H9 (cell line): ENCODE measurements around the gene DNLZ. TPM values are rescaled to one million over a fixed set of nuclear protein-coding genes. Genes with fewer than 3 reads are reported as not detected.

ENCODE experiments used
- DNase-seq: peaks from one replicate; pipeline ENCODE4 v3.0.0-alpha.2; 2017
- H2AFZ ChIP-seq: one replicate; pipeline ENCODE4 v1.6.1; 2013; ENCODE audit warnings: mild to moderate bottlenecking, low read length, control low read depth, moderate library complexity
- H2AK5ac ChIP-seq: 2 replicates; pipeline ENCODE4 v1.6.1; 2013; ENCODE audit warnings: low read length, control low read depth, mixed read lengths; ENCODE audit not compliant: insufficient read length
- H2BK120ac ChIP-seq: one replicate; pipeline ENCODE4 v1.6.1; 2013; ENCODE audit warnings: low read depth, mild to moderate bottlenecking, low read length, control low read depth, inconsistent platforms; ENCODE audit not compliant: poor library complexity, severe bottlenecking
- H2BK12ac ChIP-seq: 2 replicates; pipeline ENCODE4 v1.6.1; 2013; ENCODE audit warnings: low read length, control low read depth, mixed read lengths, low read depth; ENCODE audit not compliant: insufficient read length
- H2BK15ac ChIP-seq: 2 replicates; pipeline ENCODE4 v1.6.1; 2013; ENCODE audit warnings: low read depth, low read length, control low read depth
- H2BK20ac ChIP-seq: one replicate; pipeline ENCODE4 v1.6.1; 2013; ENCODE audit warnings: low read depth, mild to moderate bottlenecking, low read length, control low read depth, inconsistent platforms; ENCODE audit not compliant: poor library complexity, severe bottlenecking
- H2BK5ac ChIP-seq: 2 replicates; pipeline ENCODE4 v1.6.1; 2013; ENCODE audit warnings: low read length, control low read depth, mixed read lengths; ENCODE audit not compliant: insufficient read length
- H3K14ac ChIP-seq: 2 replicates; pipeline ENCODE4 v1.6.1; 2013; ENCODE audit warnings: low read length, control low read depth; ENCODE audit not compliant: insufficient read depth
- H3K18ac ChIP-seq: 2 replicates; pipeline ENCODE4 v1.6.1; 2013; ENCODE audit warnings: low read depth, mild to moderate bottlenecking, mixed read lengths, low read length, control low read depth; ENCODE audit not compliant: insufficient read length
- H3K23ac ChIP-seq: 2 replicates; pipeline ENCODE4 v1.6.1; 2013; ENCODE audit warnings: low read length, control low read depth, mixed read lengths, low read depth; ENCODE audit not compliant: insufficient read length
- H3K23me2 ChIP-seq: 2 replicates; pipeline ENCODE4 v1.6.1; 2013; ENCODE audit warnings: low read depth, mild to moderate bottlenecking, mixed read lengths, low read length, control low read depth; ENCODE audit not compliant: insufficient read length, poor library complexity, severe bottlenecking
- H3K27ac ChIP-seq: 2 replicates; pipeline ENCODE4 v1.5.1; 2013; ENCODE audit warnings: low read length, control low read depth, mixed read lengths, low read depth; ENCODE audit not compliant: insufficient read length
- H3K27me3 ChIP-seq: 2 replicates; pipeline ENCODE4 v1.6.1; 2013; ENCODE audit warnings: low read length, control low read depth, inconsistent platforms; ENCODE audit not compliant: insufficient read depth
- H3K4ac ChIP-seq: 2 replicates; pipeline ENCODE4 v1.6.1; 2013; ENCODE audit warnings: low read depth, mild to moderate bottlenecking, control low read depth, inconsistent platforms, low read length, moderate library complexity
- H3K4me1 ChIP-seq: 2 replicates; pipeline ENCODE4 v1.6.1; 2013; ENCODE audit warnings: low read length, control low read depth, inconsistent platforms; ENCODE audit not compliant: insufficient read depth
- H3K4me2 ChIP-seq: 2 replicates; pipeline ENCODE4 v1.6.1; 2013; ENCODE audit warnings: low read length, control low read depth, mixed read lengths; ENCODE audit not compliant: insufficient read length, insufficient read depth
- H3K56ac ChIP-seq: 2 replicates; pipeline ENCODE4 v1.6.1; 2013; ENCODE audit warnings: low read depth, mild to moderate bottlenecking, mixed read lengths, low read length, control low read depth; ENCODE audit not compliant: insufficient read length
- H3K79me1 ChIP-seq: 2 replicates; pipeline ENCODE4 v1.6.1; 2013; ENCODE audit warnings: low read depth, mild to moderate bottlenecking, moderate library complexity, low read length, control low read depth, inconsistent platforms; ENCODE audit not compliant: insufficient read depth, poor library complexity, severe bottlenecking
- H3K79me2 ChIP-seq: 2 replicates; pipeline ENCODE4 v1.6.1; 2013; ENCODE audit warnings: low read length, control low read depth, inconsistent platforms; ENCODE audit not compliant: insufficient read depth
- H3K9ac ChIP-seq: 2 replicates; pipeline ENCODE4 v1.6.1; 2013; ENCODE audit warnings: low read length, control low read depth, mixed read lengths; ENCODE audit not compliant: insufficient read length; ENCODE audit errors: extremely low read depth
- H3K9me3 ChIP-seq: one replicate; pipeline ENCODE4 v1.6.1; 2013; ENCODE audit warnings: low read depth, low read length, inconsistent platforms; ENCODE audit not compliant: control insufficient read depth
- H3T11ph ChIP-seq: one replicate; pipeline ENCODE4 v1.6.1; 2013; ENCODE audit warnings: mild to moderate bottlenecking, low read length, control low read depth, inconsistent platforms
- H4K20me1 ChIP-seq: one replicate; pipeline ENCODE4 v1.6.1; 2013; ENCODE audit not compliant: control insufficient read depth, insufficient read length, insufficient read depth
- H4K5ac ChIP-seq: 2 replicates; pipeline ENCODE4 v1.6.1; 2013; ENCODE audit warnings: low read depth, mild to moderate bottlenecking, mixed read lengths, low read length, control low read depth; ENCODE audit not compliant: insufficient read length
- H4K8ac ChIP-seq: replicated peaks from 2 replicates; pipeline ENCODE4 v1.6.1; 2013; ENCODE audit warnings: low read length, control low read depth, mixed read lengths, low read depth; ENCODE audit not compliant: insufficient read length
- H4K91ac ChIP-seq: 2 replicates; pipeline ENCODE4 v1.6.1; 2013; ENCODE audit warnings: low read depth, mild to moderate bottlenecking, moderate library complexity, mixed read lengths, low read length, control low read depth; ENCODE audit not compliant: insufficient read length
- H3K27ac Mint-ChIP-seq, 3 experiments: 2 replicates in 2 of 3; 3 replicates in 1 of 3; pipeline ENCODE4 v1.8.0; 2020 to 2021; ENCODE audit warnings: mixed read lengths in 3 of 3, mild to moderate bottlenecking in 1 of 3, moderate library complexity in 1 of 3
- H3K27me3 Mint-ChIP-seq: 2 replicates; pipeline ENCODE4 v1.8.0; 2021; ENCODE audit warnings: low read depth, mild to moderate bottlenecking, moderate library complexity, mixed read lengths
- H3K36me3 Mint-ChIP-seq, 3 experiments: 2 replicates in 2 of 3; 3 replicates in 1 of 3; pipeline ENCODE4 v1.8.0; 2020 to 2021; ENCODE audit warnings: low read depth in 3 of 3, mixed read lengths in 3 of 3; ENCODE audit not compliant: insufficient read depth in 1 of 3
- H3K4me1 Mint-ChIP-seq, 2 experiments: 2 replicates each; pipeline ENCODE4 v1.8.0; 2020; ENCODE audit warnings: mixed read lengths in 2 of 2
- H3K4me3 Mint-ChIP-seq, 2 experiments: 2 replicates in 1 of 2; 3 replicates in 1 of 2; pipeline ENCODE4 v1.8.0; 2020 to 2021; ENCODE audit warnings: mild to moderate bottlenecking in 2 of 2, mixed read lengths in 2 of 2, moderate library complexity in 1 of 2
- H3K9me3 Mint-ChIP-seq, 2 experiments: 2 replicates in 1 of 2; 3 replicates in 1 of 2; pipeline ENCODE4 v1.8.0; 2020; ENCODE audit warnings: mild to moderate bottlenecking in 2 of 2, mixed read lengths in 2 of 2, moderate library complexity in 1 of 2
- WGBS: extraction: QIAGEN DNeasy Blood & Tissue Kit; methylation state at CpG from one replicate; pipeline ENCODE4 v1.1.7; 2013; ENCODE audit warnings: missing lambda C conversion rate, low lambda C conversion rate, mixed read lengths; ENCODE audit not compliant: insufficient read length; ENCODE audit errors: extremely low coverage; 5-methylcytosine and 5-hydroxymethylcytosine counted together
- total RNA-seq: library from RNA; stranded (reverse); gene quantifications from 2 replicates; pipeline ENCODE4 v1.2.1, GENCODE V29; 2021
- TF ChIP-seq, protein P1 (sequence below): fragments of 200-600 bp; sonication (generic); conservative IDR thresholded peaks from 3 replicates; pipeline ENCODE4 v1.8.0; 2021; ENCODE audit warnings: antibody characterized with exemption, mild to moderate bottlenecking

DNLZ gene
- total RNA-seq, 1 experiment from 2014 or later: 24.8 TPM

DNA sequence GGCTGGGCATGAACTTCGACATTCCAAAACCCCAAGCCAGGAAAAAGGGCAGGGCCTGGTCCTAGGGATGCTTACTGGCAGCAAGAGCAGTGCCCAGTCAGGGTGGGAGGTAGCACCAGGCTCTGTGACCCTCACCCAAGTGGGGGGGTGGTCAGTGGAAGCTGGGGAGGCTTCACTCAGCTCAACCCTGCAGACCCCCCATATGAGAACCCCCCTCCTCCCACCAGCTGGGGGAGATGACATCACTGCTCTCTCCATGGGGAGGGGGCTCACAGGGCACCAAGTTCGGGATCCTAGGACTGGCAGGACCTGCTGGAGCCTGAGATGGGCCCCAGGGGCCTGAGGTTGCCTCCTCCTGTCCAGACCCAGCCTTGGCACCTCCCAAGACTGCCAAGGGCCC is 4.7 kb downstream of the DNLZ start:
- no peaks in the 10 kb centered on the region for H3K9me3 ChIP-seq
- no peak overlapping the region for H3K4ac ChIP-seq
- no peak overlapping the region for H3K18ac ChIP-seq
- H3T11ph ChIP-seq: no peak overlapping the region
- TF ChIP-seq, protein P1, sequence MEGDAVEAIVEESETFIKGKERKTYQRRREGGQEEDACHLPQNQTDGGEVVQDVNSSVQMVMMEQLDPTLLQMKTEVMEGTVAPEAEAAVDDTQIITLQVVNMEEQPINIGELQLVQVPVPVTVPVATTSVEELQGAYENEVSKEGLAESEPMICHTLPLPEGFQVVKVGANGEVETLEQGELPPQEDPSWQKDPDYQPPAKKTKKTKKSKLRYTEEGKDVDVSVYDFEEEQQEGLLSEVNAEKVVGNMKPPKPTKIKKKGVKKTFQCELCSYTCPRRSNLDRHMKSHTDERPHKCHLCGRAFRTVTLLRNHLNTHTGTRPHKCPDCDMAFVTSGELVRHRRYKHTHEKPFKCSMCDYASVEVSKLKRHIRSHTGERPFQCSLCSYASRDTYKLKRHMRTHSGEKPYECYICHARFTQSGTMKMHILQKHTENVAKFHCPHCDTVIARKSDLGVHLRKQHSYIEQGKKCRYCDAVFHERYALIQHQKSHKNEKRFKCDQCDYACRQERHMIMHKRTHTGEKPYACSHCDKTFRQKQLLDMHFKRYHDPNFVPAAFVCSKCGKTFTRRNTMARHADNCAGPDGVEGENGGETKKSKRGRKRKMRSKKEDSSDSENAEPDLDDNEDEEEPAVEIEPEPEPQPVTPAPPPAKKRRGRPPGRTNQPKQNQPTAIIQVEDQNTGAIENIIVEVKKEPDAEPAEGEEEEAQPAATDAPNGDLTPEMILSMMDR: no peak
- H2BK5ac ChIP-seq: no peak overlapping the region
- no peak overlapping the region for H3K9ac ChIP-seq
- H4K91ac ChIP-seq: no peak overlapping the region
- H3K79me2 ChIP-seq: no peaks in the 10 kb centered on the region
- H4K8ac ChIP-seq: no peak overlapping the region
- no peak overlapping the region for H2BK12ac ChIP-seq
- H3K4me2 ChIP-seq: no peak overlapping the region
- H3K9me3 Mint-ChIP-seq: no peaks in the 10 kb centered on the region
- no peak for DNase-seq
- H3K23ac ChIP-seq: no peak overlapping the region
- no peaks in the 10 kb centered on the region for H3K27me3 Mint-ChIP-seq
- no peak overlapping the region for H4K5ac ChIP-seq
- no peak overlapping the region for H3K27ac ChIP-seq
- no peak overlapping the region for H3K14ac ChIP-seq
- H3K4me1 Mint-ChIP-seq: peaks cover 3 to 5% of the 10 kb centered on the region in 2 experiments; a peak in 1 of 4 replicates
- no peaks in the 10 kb centered on the region for H3K79me1 ChIP-seq
- H2BK120ac ChIP-seq: no peak overlapping the region
- no peak overlapping the region for H3K4me3 Mint-ChIP-seq
- no peaks in the 10 kb centered on the region for H3K27me3 ChIP-seq
- H4K20me1 ChIP-seq: no peaks in the 10 kb centered on the region
- no peak overlapping the region for H2AK5ac ChIP-seq
- no peak overlapping the region for H2AFZ ChIP-seq
- H3K56ac ChIP-seq: no peak overlapping the region
- H2BK20ac ChIP-seq: no peak overlapping the region
- no CpG with 5 or more reads among the region's 2 CpGs for WGBS
- H3K36me3 Mint-ChIP-seq: peaks cover 0 to 7% (median 3%) of the 10 kb centered on the region in 3 experiments; a peak in 4 of 7 replicates
- no peaks in the 10 kb centered on the region for H3K23me2 ChIP-seq
- H2BK15ac ChIP-seq: no peak overlapping the region
- no peak overlapping the region for H3K27ac Mint-ChIP-seq
- no peaks in the 10 kb centered on the region for H3K4me1 ChIP-seq
